ENCODE data around the gene RETSAT.
"Not testable (repeated sequence)": the region's sequence is repeated elsewhere in the genome, so short reads cannot be mapped to it uniquely, and the experiment has no call there.

The RETSAT gene

GRCh38 chr2:85380048-85380447 lies 25.7 kb upstream of the RETSAT start:
- Histone ChIP-seq H3K27ac (ENCODE audit: insufficient read depth, low read length, poor library complexity, severe bottlenecking) (no peak overlapping the region), H3K9me3 (ENCODE audit: control insufficient read depth, low read length) (no peaks in the 10 kb centered on the region), H3K36me3 (ENCODE audit: control insufficient read depth, insufficient read depth, low read length) (peaks cover 29% of the 10 kb centered on the region), H3K4me3 (ENCODE audit: insufficient read depth, low read depth, low read length, poor library complexity, severe bottlenecking) (no peak overlapping the region), H3K27me3 (replicated peaks; ENCODE audit: control insufficient read depth, insufficient read depth, low read length, poor library complexity, severe bottlenecking) (no peaks in the 10 kb centered on the region), H3K4me1 (ENCODE audit: control insufficient read depth, insufficient read depth, low read length, poor library complexity, severe bottlenecking) (no peaks in the 10 kb centered on the region)
- no peak for DNase-seq

- no peaks in the 10 kb centered on the region for H3K4me1 ChIP-seq (ENCODE audit: control insufficient read depth, insufficient read depth, low read length, poor library complexity, severe bottlenecking)
- H3K27me3 ChIP-seq (replicated peaks; ENCODE audit: control insufficient read depth, insufficient read depth, low read length, poor library complexity, severe bottlenecking): no peaks in the 10 kb centered on the region
- H3K4me3 ChIP-seq (ENCODE audit: insufficient read depth, low read depth, low read length, poor library complexity, severe bottlenecking): no peak overlapping the region
- H3K36me3 ChIP-seq (ENCODE audit: control insufficient read depth, insufficient read depth, low read length): peaks cover 25% of the 10 kb centered on the region
- DNase-seq: no peak
- H3K27ac ChIP-seq (ENCODE audit: insufficient read depth, low read length, poor library complexity, severe bottlenecking): no peak overlapping the region
- H3K9me3 ChIP-seq (ENCODE audit: control insufficient read depth, low read length): no peaks in the 10 kb centered on the region
Measured at GRCh38 chr2:85378257-85378656, 23.9 kb upstream of the RETSAT start.

GRCh38 chr2:85377083-85377482 lies 22.8 kb upstream of the RETSAT start:
- no peaks in the 10 kb centered on the region for H3K4me1 ChIP-seq (ENCODE audit: control insufficient read depth, insufficient read depth, low read length, poor library complexity, severe bottlenecking)
- no peak overlapping the region for H3K27ac ChIP-seq (ENCODE audit: insufficient read depth, low read length, poor library complexity, severe bottlenecking)
- DNase-seq: no peak
- no peak overlapping the region for H3K4me3 ChIP-seq (ENCODE audit: insufficient read depth, low read depth, low read length, poor library complexity, severe bottlenecking)
- H3K27me3 ChIP-seq (replicated peaks; ENCODE audit: control insufficient read depth, insufficient read depth, low read length, poor library complexity, severe bottlenecking): no peaks in the 10 kb centered on the region
- H3K9me3 ChIP-seq (ENCODE audit: control insufficient read depth, low read length): no peaks in the 10 kb centered on the region
- peaks cover 25% of the 10 kb centered on the region for H3K36me3 ChIP-seq (ENCODE audit: control insufficient read depth, insufficient read depth, low read length)

GRCh38 chr2:85376291-85377065 lies 22.1 kb upstream of the RETSAT start:
- H3K9me3 ChIP-seq (ENCODE audit: control insufficient read depth, low read length): no peaks in the 10 kb centered on the region
- H3K27ac ChIP-seq (ENCODE audit: insufficient read depth, low read length, poor library complexity, severe bottlenecking): no peak overlapping the region
- no peaks in the 10 kb centered on the region for H3K27me3 ChIP-seq (replicated peaks; ENCODE audit: control insufficient read depth, insufficient read depth, low read length, poor library complexity, severe bottlenecking)
- H3K4me1 ChIP-seq (ENCODE audit: control insufficient read depth, insufficient read depth, low read length, poor library complexity, severe bottlenecking): no peaks in the 10 kb centered on the region
- no peak for DNase-seq
- H3K36me3 ChIP-seq (ENCODE audit: control insufficient read depth, insufficient read depth, low read length): peaks cover 25% of the 10 kb centered on the region
- H3K4me3 ChIP-seq (ENCODE audit: insufficient read depth, low read depth, low read length, poor library complexity, severe bottlenecking): no peak overlapping the region

- no peak for DNase-seq
- Histone ChIP-seq H3K27ac (ENCODE audit: insufficient read depth, low read length, poor library complexity, severe bottlenecking) (no peak overlapping the region), H3K27me3 (replicated peaks; ENCODE audit: control insufficient read depth, insufficient read depth, low read length, poor library complexity, severe bottlenecking) (no peaks in the 10 kb centered on the region), H3K4me1 (ENCODE audit: control insufficient read depth, insufficient read depth, low read length, poor library complexity, severe bottlenecking) (no peaks in the 10 kb centered on the region), H3K36me3 (ENCODE audit: control insufficient read depth, insufficient read depth, low read length) (peaks cover 6% of the 10 kb centered on the region), H3K9me3 (ENCODE audit: control insufficient read depth, low read length) (no peaks in the 10 kb centered on the region), H3K4me3 (ENCODE audit: insufficient read depth, low read depth, low read length, poor library complexity, severe bottlenecking) (no peak overlapping the region)
Measured at GRCh38 chr2:85371045-85371444, 16.7 kb upstream of the RETSAT start.

- peaks cover 6% of the 10 kb centered on the region for H3K36me3 ChIP-seq (ENCODE audit: control insufficient read depth, insufficient read depth, low read length)
Measured at GRCh38 chr2:85369500-85369899, 15.2 kb upstream of the RETSAT start.

GRCh38 chr2:85368921-85369320 lies 14.6 kb upstream of the RETSAT start:
- DNase-seq: no peak
- H3K36me3 ChIP-seq (ENCODE audit: control insufficient read depth, insufficient read depth, low read length): peaks cover 6% of the 10 kb centered on the region
- H3K4me1 ChIP-seq (ENCODE audit: control insufficient read depth, insufficient read depth, low read length, poor library complexity, severe bottlenecking): no peaks in the 10 kb centered on the region
- no peaks in the 10 kb centered on the region for H3K27me3 ChIP-seq (replicated peaks; ENCODE audit: control insufficient read depth, insufficient read depth, low read length, poor library complexity, severe bottlenecking)
- H3K4me3 ChIP-seq (ENCODE audit: insufficient read depth, low read depth, low read length, poor library complexity, severe bottlenecking): no peak overlapping the region
- H3K9me3 ChIP-seq (ENCODE audit: control insufficient read depth, low read length): no peaks in the 10 kb centered on the region
- no peak overlapping the region for H3K27ac ChIP-seq (ENCODE audit: insufficient read depth, low read length, poor library complexity, severe bottlenecking)

More at GRCh38 chr2:85369500-85369899, 15.2 kb upstream of the RETSAT start:
- no peak overlapping the region for H3K4me3 ChIP-seq (ENCODE audit: insufficient read depth, low read depth, low read length, poor library complexity, severe bottlenecking)
- no peaks in the 10 kb centered on the region for H3K4me1 ChIP-seq (ENCODE audit: control insufficient read depth, insufficient read depth, low read length, poor library complexity, severe bottlenecking)
- H3K27ac ChIP-seq (ENCODE audit: insufficient read depth, low read length, poor library complexity, severe bottlenecking): no peak overlapping the region
- no peaks in the 10 kb centered on the region for H3K9me3 ChIP-seq (ENCODE audit: control insufficient read depth, low read length)
- no peak for DNase-seq
- no peaks in the 10 kb centered on the region for H3K27me3 ChIP-seq (replicated peaks; ENCODE audit: control insufficient read depth, insufficient read depth, low read length, poor library complexity, severe bottlenecking)

GRCh38 chr2:85367180-85367579 lies 12.9 kb upstream of the RETSAT start:
- Histone ChIP-seq H3K9me3 (ENCODE audit: control insufficient read depth, low read length) (no peaks in the 10 kb centered on the region), H3K27me3 (replicated peaks; ENCODE audit: control insufficient read depth, insufficient read depth, low read length, poor library complexity, severe bottlenecking) (no peaks in the 10 kb centered on the region), H3K27ac (ENCODE audit: insufficient read depth, low read length, poor library complexity, severe bottlenecking) (no peak overlapping the region), H3K36me3 (ENCODE audit: control insufficient read depth, insufficient read depth, low read length) (peaks cover 13% of the 10 kb centered on the region), H3K4me1 (ENCODE audit: control insufficient read depth, insufficient read depth, low read length, poor library complexity, severe bottlenecking) (no peaks in the 10 kb centered on the region), H3K4me3 (ENCODE audit: insufficient read depth, low read depth, low read length, poor library complexity, severe bottlenecking) (no peak overlapping the region)
- DNase-seq: no peak

- H3K9me3 ChIP-seq (ENCODE audit: control insufficient read depth, low read length); DNase-seq; H3K4me3 ChIP-seq (ENCODE audit: insufficient read depth, low read depth, low read length, poor library complexity, severe bottlenecking); H3K27ac ChIP-seq (ENCODE audit: insufficient read depth, low read length, poor library complexity, severe bottlenecking); H3K4me1 ChIP-seq (ENCODE audit: control insufficient read depth, insufficient read depth, low read length, poor library complexity, severe bottlenecking); H3K27me3 ChIP-seq (replicated peaks; ENCODE audit: control insufficient read depth, insufficient read depth, low read length, poor library complexity, severe bottlenecking): not testable (repeated sequence)
- peaks cover 19% of the 10 kb centered on the region for H3K36me3 ChIP-seq (ENCODE audit: control insufficient read depth, insufficient read depth, low read length)
Measured at GRCh38 chr2:85362653-85363387, 8.5 kb upstream of the RETSAT start.

- Histone ChIP-seq H3K27ac (ENCODE audit: insufficient read depth, low read length, poor library complexity, severe bottlenecking) (no peak overlapping the region), H3K27me3 (replicated peaks; ENCODE audit: control insufficient read depth, insufficient read depth, low read length, poor library complexity, severe bottlenecking) (no peaks in the 10 kb centered on the region), H3K4me3 (ENCODE audit: insufficient read depth, low read depth, low read length, poor library complexity, severe bottlenecking) (no peak overlapping the region), H3K4me1 (ENCODE audit: control insufficient read depth, insufficient read depth, low read length, poor library complexity, severe bottlenecking) (peaks cover 23% of the 10 kb centered on the region), H3K9me3 (ENCODE audit: control insufficient read depth, low read length) (no peaks in the 10 kb centered on the region), H3K36me3 (ENCODE audit: control insufficient read depth, insufficient read depth, low read length) (peaks cover 14% of the 10 kb centered on the region)
- no peak for DNase-seq
Measured at GRCh38 chr2:85357736-85358135, 3.4 kb upstream of the RETSAT start.
